Fibroblast of villous mesenchyme (primary cell): ENCODE data around the gene JAZF1. TPM values are rescaled to one million over a fixed set of nuclear protein-coding genes. Genes with fewer than 3 reads are reported as not detected.

Experiments used
- DNase-seq: peaks from one replicate; pipeline ENCODE4 v3.0.0-alpha.2; 2010; ENCODE audit warnings: low read depth
- H3K4me3 ChIP-seq: 2 replicates; pipeline ENCODE4 v1.5.1; 2011; ENCODE audit warnings: low read depth, mild to moderate bottlenecking, low read length
- CTCF ChIP-seq: IDR thresholded peaks from 2 replicates; pipeline ENCODE4 v1.5.1; 2012; ENCODE audit warnings: low read depth, mild to moderate bottlenecking, low read length; ENCODE audit not compliant: insufficient read depth
- total RNA-seq: library from RNA; depleted of rRNA; stranded (reverse); fragments of >200 nt; gene quantifications from 2 replicates; pipeline ENCODE4 v1.2.3, GENCODE V29; 2012

Gene JAZF1
- total RNA-seq, 1 donor, result 38.4 TPM

GRCh38 chr7:27992097-27992496, 188.5 kb downstream of the JAZF1 start:
- H3K4me3 ChIP-seq, result no peak overlapping the region
- peak; percentile 45 for DNase-seq
- no peak for TF ChIP-seq CTCF

GRCh38 chr7:27991006-27991528, 189.5 kb downstream of the JAZF1 start:
- no peak for DNase-seq
- H3K4me3 ChIP-seq, result no peak overlapping the region
- no peak for TF ChIP-seq CTCF

GRCh38 chr7:27976531-27976930, 204.1 kb downstream of the JAZF1 start:
- H3K4me3 ChIP-seq, result no peak overlapping the region
- DNase-seq, result no peak

GRCh38 chr7:27973625-27974024, 207.0 kb downstream of the JAZF1 start:
- no peak for DNase-seq
- H3K4me3 ChIP-seq, result no peak overlapping the region
- TF ChIP-seq CTCF, result no peak

More at GRCh38 chr7:27976531-27976930, 204.1 kb downstream of the JAZF1 start:
- no peak for TF ChIP-seq CTCF

GRCh38 chr7:27972276-27972675, 208.3 kb downstream of the JAZF1 start:
- H3K4me3 ChIP-seq, result no peak overlapping the region
- no peak for TF ChIP-seq CTCF
- no peak for DNase-seq

GRCh38 chr7:27971171-27971812, 209.3 kb downstream of the JAZF1 start:
- no peak for TF ChIP-seq CTCF
- DNase-seq, result no peak
- H3K4me3 ChIP-seq, result no peak overlapping the region

- no peak for DNase-seq
- TF ChIP-seq CTCF, result no peak
- no peak overlapping the region for H3K4me3 ChIP-seq
Observed at GRCh38 chr7:27970350-27970749, 210.2 kb downstream of the JAZF1 start.
